Central memory CD8-positive, alpha-beta T cell (primary cell): ENCODE data around the gene NHLH2.

Experiments
- ATAC-seq: fragments of 150-1000 bp; cut with Tn5 transposase; replicated peaks from 2 replicates; pipeline ENCODE4 v1.10.0; 2022; ENCODE audit warnings: mild to moderate bottlenecking, moderate FRiP score, moderate number of reproducible peaks; ENCODE audit not compliant: poor library complexity, severe bottlenecking; ENCODE audit errors: extremely low read depth
- DNase-seq, 2 donors: peaks; one replicate each; pipeline ENCODE4 v3.0.0; 2021; ENCODE audit warnings: low spot score in 2 of 2
- H3K27ac Mint-ChIP-seq: one replicate; pipeline ENCODE4 v1.8.0; 2022; ENCODE audit warnings: low read depth, mild to moderate bottlenecking, moderate library complexity, mixed read lengths
- H3K27me3 Mint-ChIP-seq: one replicate; pipeline ENCODE4 v1.8.0; 2022; ENCODE audit warnings: mixed read lengths
- H3K36me3 Mint-ChIP-seq: one replicate; pipeline ENCODE4 v1.8.0; 2022; ENCODE audit warnings: mild to moderate bottlenecking, moderate library complexity, mixed read lengths; ENCODE audit not compliant: insufficient read depth
- H3K4me1 Mint-ChIP-seq: one replicate; pipeline ENCODE4 v1.8.0; 2022; ENCODE audit warnings: mixed read lengths
- H3K4me3 Mint-ChIP-seq: one replicate; pipeline ENCODE4 v1.8.0; 2022; ENCODE audit warnings: mild to moderate bottlenecking, moderate library complexity, mixed read lengths
- H3K9me3 Mint-ChIP-seq: one replicate; pipeline ENCODE4 v1.8.0; 2022; ENCODE audit warnings: mixed read lengths

NHLH2 gene

GRCh38 chr1:115840605-115841460, at the start of gene NHLH2:
Gene NHLH2, minus strand, starts transcription at chr1:115841126. Its CDS starts 2,754 bp downstream, at chr1:115838372.
- peaks cover 6% of the 10 kb centered on the region for H3K4me1 Mint-ChIP-seq

GRCh38 chr1:115890580-115890979, 49.7 kb upstream of the NHLH2 start:
- DNase-seq: no peak
- Mint-ChIP-seq H3K27ac (no peak overlapping the region), H3K27me3 (peaks cover 45% of the 10 kb centered on the region), H3K4me1 (no peaks in the 10 kb centered on the region), H3K36me3 (no peaks in the 10 kb centered on the region), H3K9me3 (no peaks in the 10 kb centered on the region), H3K4me3 (no peak overlapping the region)
- ATAC-seq: no peak

More at GRCh38 chr1:115840605-115841460, at the start of gene NHLH2:
- no peaks in the 10 kb centered on the region for H3K9me3 Mint-ChIP-seq
- peaks cover 75% of the 10 kb centered on the region for H3K27me3 Mint-ChIP-seq
- ATAC-seq (no peak), DNase-seq (no peak)
- H3K27ac Mint-ChIP-seq: no peak within 1 kb of the TSS
- no peak within 1 kb of the TSS for H3K4me3 Mint-ChIP-seq
- peaks cover 2% of the 10 kb centered on the region for H3K36me3 Mint-ChIP-seq

GRCh38 chr1:115888976-115889375, 48.0 kb upstream of the NHLH2 start:
- no peaks in the 10 kb centered on the region for H3K36me3 Mint-ChIP-seq
- no peaks in the 10 kb centered on the region for H3K4me1 Mint-ChIP-seq
- H3K9me3 Mint-ChIP-seq: no peaks in the 10 kb centered on the region
- ATAC-seq: no peak
- H3K4me3 Mint-ChIP-seq: no peak overlapping the region
- no peak for DNase-seq
- peaks cover 47% of the 10 kb centered on the region for H3K27me3 Mint-ChIP-seq
- no peak overlapping the region for H3K27ac Mint-ChIP-seq

GRCh38 chr1:115882913-115883902, 42.3 kb upstream of the NHLH2 start:
- H3K9me3 Mint-ChIP-seq: no peaks in the 10 kb centered on the region
- no peaks in the 10 kb centered on the region for H3K36me3 Mint-ChIP-seq
- DNase-seq (no peak), ATAC-seq (no peak)
- no peaks in the 10 kb centered on the region for H3K4me1 Mint-ChIP-seq
- H3K27ac Mint-ChIP-seq: no peak overlapping the region
- H3K27me3 Mint-ChIP-seq: peaks cover 57% of the 10 kb centered on the region
- H3K4me3 Mint-ChIP-seq: no peak overlapping the region

GRCh38 chr1:115880981-115881672, 40.2 kb upstream of the NHLH2 start:
- peaks cover 67% of the 10 kb centered on the region for H3K27me3 Mint-ChIP-seq

GRCh38 chr1:115879977-115880376, 39.1 kb upstream of the NHLH2 start:
- ATAC-seq (no peak), DNase-seq (no peak)
- Mint-ChIP-seq H3K4me3 (no peak overlapping the region), H3K9me3 (no peaks in the 10 kb centered on the region), H3K4me1 (no peaks in the 10 kb centered on the region), H3K36me3 (no peaks in the 10 kb centered on the region), H3K27ac (no peak overlapping the region), H3K27me3 (peaks cover 76% of the 10 kb centered on the region)

More at GRCh38 chr1:115880981-115881672, 40.2 kb upstream of the NHLH2 start:
- no peak for ATAC-seq
- H3K27ac Mint-ChIP-seq: no peak overlapping the region
- no peak overlapping the region for H3K4me3 Mint-ChIP-seq
- no peaks in the 10 kb centered on the region for H3K9me3 Mint-ChIP-seq
- DNase-seq: no peak
- H3K36me3 Mint-ChIP-seq: no peaks in the 10 kb centered on the region
- no peaks in the 10 kb centered on the region for H3K4me1 Mint-ChIP-seq

GRCh38 chr1:115877511-115877910, 36.6 kb upstream of the NHLH2 start:
- no peaks in the 10 kb centered on the region for H3K36me3 Mint-ChIP-seq
- ATAC-seq (no peak), DNase-seq (no peak)
- H3K4me1 Mint-ChIP-seq: no peaks in the 10 kb centered on the region
- peaks cover 89% of the 10 kb centered on the region for H3K27me3 Mint-ChIP-seq
- H3K27ac Mint-ChIP-seq: no peak overlapping the region
- H3K9me3 Mint-ChIP-seq: no peaks in the 10 kb centered on the region
- no peak overlapping the region for H3K4me3 Mint-ChIP-seq

- no peaks in the 10 kb centered on the region for H3K36me3 Mint-ChIP-seq
- DNase-seq: no peak
These were observed 34.0 kb upstream of the NHLH2 start for GRCh38 chr1:115874904-115875303.

GRCh38 chr1:115874497-115874896, 33.6 kb upstream of the NHLH2 start:
- Mint-ChIP-seq H3K9me3 (no peaks in the 10 kb centered on the region), H3K36me3 (no peaks in the 10 kb centered on the region), H3K4me3 (no peak overlapping the region), H3K27ac (no peak overlapping the region), H3K4me1 (no peaks in the 10 kb centered on the region), H3K27me3 (peaks cover 78% of the 10 kb centered on the region)
- ATAC-seq (no peak), DNase-seq (no peak)

More at GRCh38 chr1:115874904-115875303, 34.0 kb upstream of the NHLH2 start:
- H3K27ac Mint-ChIP-seq: no peak overlapping the region
- no peak for ATAC-seq
- H3K9me3 Mint-ChIP-seq: no peaks in the 10 kb centered on the region
- H3K4me3 Mint-ChIP-seq: no peak overlapping the region
- peaks cover 82% of the 10 kb centered on the region for H3K27me3 Mint-ChIP-seq
- no peaks in the 10 kb centered on the region for H3K4me1 Mint-ChIP-seq

- Mint-ChIP-seq H3K36me3 (no peaks in the 10 kb centered on the region), H3K27me3 (peaks cover 70% of the 10 kb centered on the region), H3K4me1 (no peaks in the 10 kb centered on the region), H3K9me3 (no peaks in the 10 kb centered on the region), H3K4me3 (no peak overlapping the region), H3K27ac (no peak overlapping the region)
- no peak for DNase-seq
- ATAC-seq: no peak
These were observed 32.3 kb upstream of the NHLH2 start for GRCh38 chr1:115873184-115873583.

- peaks cover 48% of the 10 kb centered on the region for H3K27me3 Mint-ChIP-seq
- no peak for ATAC-seq
These were observed 28.1 kb upstream of the NHLH2 start for GRCh38 chr1:115869064-115869463.

GRCh38 chr1:115867216-115867615, 26.3 kb upstream of the NHLH2 start:
- no peaks in the 10 kb centered on the region for H3K9me3 Mint-ChIP-seq
- H3K4me3 Mint-ChIP-seq: no peak overlapping the region
- H3K36me3 Mint-ChIP-seq: no peaks in the 10 kb centered on the region
- ATAC-seq: no peak
- H3K27ac Mint-ChIP-seq: no peak overlapping the region
- peaks cover 48% of the 10 kb centered on the region for H3K27me3 Mint-ChIP-seq
- DNase-seq: no peak
- H3K4me1 Mint-ChIP-seq: no peaks in the 10 kb centered on the region

More at GRCh38 chr1:115869064-115869463, 28.1 kb upstream of the NHLH2 start:
- Mint-ChIP-seq H3K27ac (no peak overlapping the region), H3K36me3 (no peaks in the 10 kb centered on the region), H3K9me3 (no peaks in the 10 kb centered on the region), H3K4me1 (no peaks in the 10 kb centered on the region), H3K4me3 (no peak overlapping the region)
- DNase-seq: no peak
